Right cardiac atrium (tissue), 5 donors: ENCODE measurements around the gene ACACB. TPM values are rescaled to one million over a fixed set of nuclear protein-coding genes. Genes with fewer than 3 reads are reported as not detected.

Experiments
- ATAC-seq, 2 donors: fragments of 200-7000 bp; cut with Tn5 transposase; one replicate each; pipeline versions ENCODE4 v1.8.0 to v1.9.1; 2020; ENCODE audit warnings: moderate library complexity in 2 of 2, mild to moderate bottlenecking in 1 of 2
- DNase-seq, 3 donors: peaks; one replicate each; pipeline ENCODE4 v3.0.0-alpha.2; 2020
- H3K27ac ChIP-seq: one replicate; pipeline ENCODE4 v1.5.1; 2013; ENCODE audit warnings: mild to moderate bottlenecking, low read length, control low read depth, moderate library complexity
- H3K27me3 ChIP-seq: one replicate; pipeline ENCODE4 v1.6.1; 2013; ENCODE audit not compliant: control insufficient read depth, insufficient read depth
- H3K4me1 ChIP-seq: one replicate; pipeline ENCODE4 v1.6.1; 2013; ENCODE audit warnings: low read length; ENCODE audit not compliant: control insufficient read depth, insufficient read depth
- H3K4me3 ChIP-seq: one replicate; pipeline ENCODE4 v1.5.1; 2013; ENCODE audit warnings: low read length, control low read depth
- H3K9me3 ChIP-seq: one replicate; pipeline ENCODE4 v1.6.1; 2013; ENCODE audit warnings: low read length; ENCODE audit not compliant: control insufficient read depth
- WGBS: extraction: QIAGEN DNeasy Blood & Tissue Kit; methylation state at CpG from one replicate; pipeline ENCODE4 v1.1.7; 2013; 5-methylcytosine and 5-hydroxymethylcytosine counted together
- intact Hi-C, 4 donors: fragments of 100-400 bp; cut with DNase I; formaldehyde crosslinking; loops; one replicate each; pipeline versions ENCODE4 v1.11.0 to v1.14.0; 2022 to 2023
- polyA plus RNA-seq: library from polyadenylated mRNA; stranded (reverse); fragments of 200-250 nt; gene quantifications from one replicate; pipeline ENCODE4 v1.2.3, GENCODE V29; 2013
- total RNA-seq, 4 donors: library from RNA; stranded (reverse); fragmentation: NEBNext Ultra II Directional; extraction: Animal tissue kit (Norgen Biotek cat#: 25700); gene quantifications; one replicate each; pipeline ENCODE4 v1.2.1, GENCODE V29; 2021
- donor health status: healthy with polysubstance abuse.
- donor health status: DM: no; HTN: yes; CAD: no.
- donor health status: DM: no; HTN: no; CAD: no.
- donor health status: DM: no; HTN: yes; CAD: no; lungs with severe emphysema.
- donor health status: DM: yes; HTN: yes; CAD: no.

The ACACB gene
- total and polyA plus RNA-seq, 5 donors = 87.1 to 128 (median 115) TPM

DNA sequence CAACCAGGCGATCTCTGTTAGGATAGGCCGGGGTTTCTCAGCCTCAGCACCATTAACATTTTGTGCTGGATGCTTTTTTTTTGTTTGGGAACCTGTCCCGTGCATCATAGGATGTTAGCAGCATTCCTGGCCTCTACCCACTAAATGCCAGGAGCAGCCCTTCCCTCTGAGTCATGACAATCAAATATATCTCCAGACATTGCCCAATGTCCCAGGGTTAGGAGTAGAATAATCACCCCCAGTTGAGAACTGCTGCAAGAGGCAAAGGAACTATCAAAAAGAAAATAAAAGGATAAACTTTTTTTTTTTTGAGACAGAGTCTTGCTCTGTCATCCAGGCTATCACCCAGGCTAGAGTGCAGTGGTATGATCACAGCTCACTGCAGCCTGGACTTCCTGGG, 76.0 kb downstream of the ACACB start:
- Histone ChIP-seq H3K9me3 (no peaks in the 10 kb centered on the region), H3K27ac (no peak overlapping the region), H3K27me3 (no peaks in the 10 kb centered on the region), H3K4me3 (no peak overlapping the region), H3K4me1 (no peaks in the 10 kb centered on the region)
- ATAC-seq = no peak
- 79% methylated on average over 3 of the region's 3 CpGs for WGBS
- intact Hi-C loops = no loop called here
- no peak for DNase-seq

DNA sequence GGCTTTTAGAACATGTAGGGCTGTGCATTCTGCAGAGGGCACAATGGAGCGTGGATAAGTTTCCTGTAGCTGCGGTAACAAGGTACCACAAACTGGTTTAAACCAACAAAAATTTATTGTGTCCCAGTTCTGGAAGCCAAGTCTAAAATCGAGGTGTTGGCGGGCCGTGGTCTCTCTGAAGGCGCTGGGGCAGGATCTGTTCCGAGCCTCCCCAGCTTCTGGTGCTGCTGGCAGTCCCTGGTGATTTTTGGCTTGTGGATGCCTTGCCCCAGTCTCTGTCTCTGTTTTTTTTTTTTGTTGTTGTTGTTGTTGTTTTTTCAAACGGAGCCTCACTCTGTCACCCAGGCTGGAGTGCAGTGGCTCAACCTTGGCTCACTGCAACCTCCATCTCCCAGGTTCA, 77.5 kb downstream of the ACACB start:
- intact Hi-C loops = no loop called here
- no peak overlapping the region for H3K4me3 ChIP-seq
- H3K27me3 ChIP-seq = no peaks in the 10 kb centered on the region
- ATAC-seq (no peak), DNase-seq (no peak)
- no peaks in the 10 kb centered on the region for H3K4me1 ChIP-seq
- WGBS = 94% methylated on average over 8 of the region's 8 CpGs
- no peak overlapping the region for H3K27ac ChIP-seq
- no peaks in the 10 kb centered on the region for H3K9me3 ChIP-seq

DNA sequence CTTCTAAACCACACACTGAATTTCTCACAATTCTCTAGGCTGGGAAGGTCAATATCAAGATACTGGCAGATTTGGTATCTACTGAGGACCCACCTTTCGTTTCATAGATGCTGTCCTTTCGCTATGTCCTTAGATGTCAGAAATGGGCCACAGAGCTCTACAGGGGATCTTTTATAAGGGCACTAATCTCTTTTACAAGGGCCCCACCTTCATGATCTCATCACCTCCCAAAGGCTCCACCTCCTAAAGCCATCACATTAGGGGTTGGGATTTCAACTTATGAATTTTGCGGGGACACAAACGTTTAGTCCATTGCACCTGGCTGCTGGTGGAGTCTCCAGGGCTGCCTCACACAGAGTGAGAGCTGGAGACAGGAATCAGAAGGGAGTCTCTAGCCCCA, 79.9 kb downstream of the ACACB start:
- ATAC-seq (no peak), DNase-seq (no peak)
- Histone ChIP-seq H3K27ac (no peak overlapping the region), H3K27me3 (no peaks in the 10 kb centered on the region), H3K4me1 (no peaks in the 10 kb centered on the region), H3K9me3 (no peaks in the 10 kb centered on the region), H3K4me3 (no peak overlapping the region)
- intact Hi-C loops = no loop called here
- 96% methylated on average over 4 of the region's 4 CpGs for WGBS

DNA sequence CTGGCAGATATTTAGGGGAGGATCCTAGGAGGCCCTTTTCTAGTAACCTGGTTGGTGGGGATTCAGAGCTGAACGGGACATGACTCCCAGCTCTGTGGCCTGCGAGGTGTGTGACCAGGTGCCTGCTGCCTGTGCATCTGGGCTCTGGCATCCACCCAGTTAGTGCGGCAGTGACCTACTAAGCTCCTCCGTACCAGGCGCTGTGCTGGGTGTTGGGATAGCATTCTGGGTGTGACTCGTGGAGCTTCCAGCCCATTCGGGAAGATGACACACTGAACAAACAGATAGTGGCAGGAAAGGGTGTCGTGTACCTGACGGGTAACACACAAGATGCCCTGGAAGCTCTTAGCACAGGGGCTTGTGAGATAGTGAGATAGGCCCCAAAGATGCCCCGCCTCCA, 80.9 kb downstream of the ACACB start:
- no peak overlapping the region for H3K27ac ChIP-seq
- no peaks in the 10 kb centered on the region for H3K27me3 ChIP-seq
- intact Hi-C loops = no loop called here
- H3K4me1 ChIP-seq = no peaks in the 10 kb centered on the region
- ATAC-seq = no peak
- no peaks in the 10 kb centered on the region for H3K9me3 ChIP-seq
- no peak for DNase-seq
- H3K4me3 ChIP-seq = no peak overlapping the region
- 89% methylated on average over 10 of the region's 10 CpGs for WGBS

DNA sequence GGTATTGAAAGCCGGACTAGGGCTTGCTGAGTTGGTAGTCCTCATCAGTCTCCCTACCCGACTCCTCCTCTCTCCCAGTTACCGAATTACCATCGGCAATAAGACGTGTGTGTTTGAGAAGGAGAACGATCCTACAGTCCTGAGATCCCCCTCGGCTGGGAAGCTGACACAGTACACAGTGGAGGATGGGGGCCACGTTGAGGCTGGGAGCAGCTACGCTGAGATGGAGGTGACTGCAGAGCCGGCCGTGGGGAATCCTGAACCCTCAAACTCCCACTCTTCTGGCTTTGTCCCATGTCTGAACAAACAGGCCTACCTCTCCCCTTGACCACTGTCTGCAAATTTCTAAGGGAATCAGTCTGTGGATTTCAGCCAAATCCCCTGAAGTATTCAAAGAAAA, 82.9 kb downstream of the ACACB start:
- Histone ChIP-seq H3K27ac (no peak overlapping the region), H3K4me1 (no peaks in the 10 kb centered on the region), H3K9me3 (no peaks in the 10 kb centered on the region), H3K4me3 (no peak overlapping the region), H3K27me3 (no peaks in the 10 kb centered on the region)
- DNase-seq = no peak
- intact Hi-C loops = no loop called here
- WGBS = 94% methylated on average over 11 of the region's 11 CpGs
- no peak for ATAC-seq

DNA sequence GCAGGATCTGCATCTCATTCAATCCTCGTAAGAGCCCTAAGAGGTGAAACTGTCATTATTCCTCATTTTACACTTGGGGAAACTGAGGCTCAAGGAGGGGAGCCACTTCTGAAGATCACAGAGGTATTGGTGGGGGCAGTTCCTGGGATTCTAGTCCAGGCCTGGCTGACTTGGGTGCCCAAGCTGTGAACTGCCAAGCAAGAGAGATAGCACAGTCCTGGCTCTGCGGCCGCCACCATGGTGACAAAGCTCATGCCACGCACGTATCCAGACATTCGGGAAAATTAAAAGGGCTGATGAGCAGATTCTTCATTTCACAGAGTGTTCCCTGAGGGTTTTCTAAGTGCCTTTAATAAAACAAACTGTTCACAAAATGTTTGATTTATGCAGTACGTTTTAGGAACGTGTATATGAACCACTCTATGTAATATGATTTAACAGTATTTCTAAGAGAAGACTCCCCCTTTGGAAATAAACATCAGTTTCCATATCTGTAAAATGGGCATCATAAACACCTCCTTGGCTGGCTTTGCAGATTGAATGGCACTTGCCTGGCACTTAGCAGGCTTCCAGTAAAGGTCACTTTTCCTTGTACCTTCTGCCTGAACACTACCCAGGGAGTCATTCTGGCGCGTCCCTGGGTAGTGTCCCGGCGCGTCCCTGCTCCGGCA, 84.6 kb downstream of the ACACB start:
- intact Hi-C loops = no loop called here
- no peak overlapping the region for H3K27ac ChIP-seq
- WGBS = 94% methylated on average over 14 of the region's 14 CpGs
- DNase-seq = no peak
- no peak for ATAC-seq
- H3K9me3 ChIP-seq = no peaks in the 10 kb centered on the region
- H3K4me1 ChIP-seq = no peaks in the 10 kb centered on the region
- H3K27me3 ChIP-seq = no peaks in the 10 kb centered on the region
- no peak overlapping the region for H3K4me3 ChIP-seq

DNA sequence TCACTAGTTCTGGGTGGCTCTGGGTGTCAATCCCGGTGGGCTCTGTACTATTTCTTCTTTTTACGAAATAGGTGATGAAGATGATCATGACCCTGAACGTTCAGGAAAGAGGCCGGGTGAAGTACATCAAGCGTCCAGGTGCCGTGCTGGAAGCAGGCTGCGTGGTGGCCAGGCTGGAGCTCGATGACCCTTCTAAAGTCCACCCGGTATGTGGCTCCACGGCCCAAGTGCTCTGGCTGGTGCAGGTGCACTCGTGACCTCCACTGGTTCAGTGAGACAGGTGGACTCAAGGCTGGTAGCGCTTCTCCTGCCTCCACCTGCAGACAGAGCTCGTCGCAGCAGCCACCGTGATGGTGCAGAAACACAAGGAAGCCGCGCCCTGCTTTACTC, 85.1 kb downstream of the ACACB start:
- no peaks in the 10 kb centered on the region for H3K9me3 ChIP-seq
- DNase-seq = no peak
- no peak overlapping the region for H3K4me3 ChIP-seq
- no peaks in the 10 kb centered on the region for H3K27me3 ChIP-seq
- ATAC-seq = no peak
- H3K4me1 ChIP-seq = no peaks in the 10 kb centered on the region
- no peak overlapping the region for H3K27ac ChIP-seq
- 92% methylated on average over 17 of the region's 17 CpGs for whole genome bisulfite sequencing
- intact Hi-C loops = no loop called here

DNA sequence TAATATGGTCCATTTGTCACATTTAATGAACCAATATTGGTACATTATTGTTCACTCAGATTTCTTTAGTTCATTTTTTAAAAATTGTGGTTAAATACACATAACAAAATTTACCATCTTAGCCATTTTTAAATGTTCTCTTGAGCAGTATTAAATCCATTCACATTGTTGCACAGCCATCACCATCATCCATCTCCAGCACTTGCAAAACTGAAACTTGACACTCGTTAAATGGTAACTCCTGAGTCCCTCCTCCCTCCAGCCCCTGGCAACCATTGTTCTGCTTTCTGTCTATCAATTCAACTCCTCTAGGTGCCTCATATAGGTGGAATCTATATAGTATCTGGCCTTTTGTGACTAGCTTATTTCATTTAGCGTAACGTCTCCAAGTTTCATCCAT, 86.4 kb downstream of the ACACB start:
- ATAC-seq (no peak), DNase-seq (no peak)
- no peaks in the 10 kb centered on the region for H3K4me1 ChIP-seq
- no peak overlapping the region for H3K27ac ChIP-seq
- intact Hi-C loops = no loop called here
- WGBS = 94% methylated on average over 3 of the region's 3 CpGs
- no peaks in the 10 kb centered on the region for H3K27me3 ChIP-seq
- H3K4me3 ChIP-seq = no peak overlapping the region
- H3K9me3 ChIP-seq = no peaks in the 10 kb centered on the region

DNA sequence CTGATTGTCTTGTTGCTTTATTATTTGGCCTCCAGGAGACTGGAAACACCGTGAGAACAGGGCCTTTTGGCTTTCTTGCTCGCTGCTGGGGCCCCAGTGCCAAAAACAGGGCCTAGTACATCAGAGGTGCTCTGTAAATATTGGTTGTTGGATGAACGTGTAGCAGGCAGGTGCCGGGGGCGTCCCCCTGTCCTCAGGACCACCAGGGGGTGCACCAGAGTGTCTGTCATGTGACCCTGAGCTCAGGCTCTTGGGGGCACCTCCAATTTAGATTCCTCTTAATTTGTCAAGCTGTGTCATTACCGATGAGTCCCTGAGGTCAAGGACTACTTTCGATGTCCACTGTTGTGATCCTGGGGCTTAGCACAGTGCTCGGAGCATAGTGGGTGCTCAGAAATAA, 87.1 kb downstream of the ACACB start:
- no peaks in the 10 kb centered on the region for H3K27me3 ChIP-seq
- WGBS = 91% methylated on average over 8 of the region's 8 CpGs
- H3K4me3 ChIP-seq = no peak overlapping the region
- intact Hi-C loops = no loop called here
- ATAC-seq (no peak), DNase-seq (no peak)
- H3K9me3 ChIP-seq = no peaks in the 10 kb centered on the region
- no peaks in the 10 kb centered on the region for H3K4me1 ChIP-seq
- H3K27ac ChIP-seq = no peak overlapping the region

DNA sequence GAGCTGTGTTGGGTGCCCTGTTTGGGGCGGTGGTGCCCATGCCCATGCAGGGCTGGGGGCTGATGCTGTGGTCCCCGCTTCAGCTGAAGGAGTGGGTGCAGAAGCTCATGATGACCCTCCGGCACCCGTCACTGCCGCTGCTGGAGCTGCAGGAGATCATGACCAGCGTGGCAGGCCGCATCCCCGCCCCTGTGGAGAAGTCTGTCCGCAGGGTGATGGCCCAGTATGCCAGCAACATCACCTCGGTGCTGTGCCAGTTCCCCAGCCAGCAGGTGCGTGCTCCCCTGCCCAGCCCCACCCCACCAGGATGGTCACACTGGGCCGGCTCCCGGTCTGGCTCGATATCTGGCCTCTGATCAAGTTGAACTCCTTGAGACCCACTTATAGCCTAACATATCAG, 92.7 kb downstream of the ACACB start:
- 91% methylated on average over 14 of the region's 14 CpGs for WGBS
- Histone ChIP-seq H3K27me3 (no peaks in the 10 kb centered on the region), H3K4me3 (no peak overlapping the region), H3K27ac (no peak overlapping the region), H3K9me3 (no peaks in the 10 kb centered on the region), H3K4me1 (no peaks in the 10 kb centered on the region)
- intact Hi-C loops = no loop called here
- DNase-seq (peak in 1 of 3 donors; percentile 53), ATAC-seq (peak; percentile 13 to 25)

DNA sequence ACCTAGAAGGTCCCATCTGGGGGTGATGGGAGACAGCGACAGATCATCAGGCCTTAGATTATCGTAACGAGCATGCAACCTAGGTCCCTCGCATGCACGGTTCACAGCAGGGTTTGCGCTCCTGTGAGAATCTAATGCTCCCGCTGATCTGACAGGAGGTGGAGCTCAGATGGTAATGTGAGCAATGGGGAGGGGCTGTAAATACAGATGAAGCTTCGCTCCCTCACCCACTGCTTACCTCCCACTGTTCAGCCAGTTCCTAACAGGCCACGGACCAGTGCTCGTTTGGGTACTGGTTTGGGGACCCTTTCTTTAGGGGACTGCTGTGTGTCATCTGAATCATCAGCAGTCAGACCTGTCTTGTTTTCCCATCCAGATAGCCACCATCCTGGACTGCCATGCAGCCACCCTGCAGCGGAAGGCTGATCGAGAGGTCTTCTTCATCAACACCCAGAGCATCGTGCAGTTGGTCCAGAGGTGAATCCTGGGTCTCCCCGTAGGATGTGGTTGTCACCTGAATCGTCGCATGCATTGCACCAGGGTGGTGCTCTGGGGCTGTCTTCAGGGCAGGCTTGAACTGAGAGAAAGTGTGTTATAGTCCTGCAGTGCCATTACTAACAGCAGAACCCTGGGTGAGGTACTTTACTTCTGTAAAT, 96.2 kb downstream of the ACACB start:
- Histone ChIP-seq H3K9me3 (no peaks in the 10 kb centered on the region), H3K4me3 (no peak overlapping the region), H3K27me3 (no peaks in the 10 kb centered on the region), H3K27ac (no peak overlapping the region), H3K4me1 (no peaks in the 10 kb centered on the region)
- ATAC-seq = no peak
- WGBS = 93% methylated on average over 16 of the region's 16 CpGs
- no peak for DNase-seq
- intact Hi-C loops = no loop called here

DNA sequence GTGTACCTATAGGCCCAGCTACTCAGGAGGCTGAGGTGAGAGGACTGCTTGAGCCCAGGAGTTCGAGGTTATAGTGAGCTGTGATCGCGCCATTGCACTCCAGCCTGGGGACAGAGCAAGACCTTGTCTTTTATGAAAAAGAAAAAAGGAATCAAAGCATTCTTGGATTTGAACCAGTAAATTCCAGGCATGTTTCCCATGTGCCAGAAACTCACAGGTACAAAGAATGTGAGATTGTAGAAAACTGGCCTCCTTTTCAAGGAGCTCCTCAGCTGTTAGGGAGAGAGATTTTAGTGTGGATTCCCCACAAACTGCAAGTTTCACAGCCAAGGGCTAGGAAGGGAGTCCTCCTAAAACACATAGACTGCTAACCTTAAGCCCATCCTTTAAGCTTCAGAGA, 97.7 kb downstream of the ACACB start:
- intact Hi-C loops = no loop called here
- no peak overlapping the region for H3K27ac ChIP-seq
- no peaks in the 10 kb centered on the region for H3K4me1 ChIP-seq
- no peaks in the 10 kb centered on the region for H3K9me3 ChIP-seq
- no peaks in the 10 kb centered on the region for H3K27me3 ChIP-seq
- H3K4me3 ChIP-seq = no peak overlapping the region
- DNase-seq = no peak
- no peak for ATAC-seq
- 94% methylated on average over 3 of the region's 3 CpGs for WGBS
